ENCODE data around the gene TSHZ2.
A peak's percentile ranks its signal among the peaks of the same experiment; 100 is the strongest.

Gene TSHZ2

GRCh38 chr20:53133125-53133524, 161.0 kb downstream of the TSHZ2 start:
- no peak for DNase-seq (ENCODE audit: low read depth)

- DNase-seq (ENCODE audit: low read depth), result no peak
Measured at GRCh38 chr20:53133628-53134027, 161.5 kb downstream of the TSHZ2 start.

- no peak for DNase-seq (ENCODE audit: low read depth)
Measured at GRCh38 chr20:53136473-53136872, 164.3 kb downstream of the TSHZ2 start.

GRCh38 chr20:53138454-53139262, 166.5 kb downstream of the TSHZ2 start:
- DNase-seq (ENCODE audit: low read depth), result no peak

GRCh38 chr20:53141201-53142050, 169.3 kb downstream of the TSHZ2 start:
- no peak for DNase-seq (ENCODE audit: low read depth)

GRCh38 chr20:53142225-53143127, 170.3 kb downstream of the TSHZ2 start:
- DNase-seq (ENCODE audit: low read depth), result no peak

GRCh38 chr20:53146201-53146891, 174.2 kb downstream of the TSHZ2 start:
- no peak for DNase-seq (ENCODE audit: low read depth)

- DNase-seq (ENCODE audit: low read depth), result no peak
Measured at GRCh38 chr20:53148771-53149147, 176.6 kb downstream of the TSHZ2 start.

- DNase-seq (ENCODE audit: low read depth), result no peak
Measured at GRCh38 chr20:53149148-53149889, 177.2 kb downstream of the TSHZ2 start.

GRCh38 chr20:53149890-53150205, 177.7 kb downstream of the TSHZ2 start:
- DNase-seq (ENCODE audit: low read depth), result no peak

- no peak for DNase-seq (ENCODE audit: low read depth)
Measured at GRCh38 chr20:53150532-53150931, 178.4 kb downstream of the TSHZ2 start.

GRCh38 chr20:53152228-53152627, 180.1 kb downstream of the TSHZ2 start:
- no peak for DNase-seq (ENCODE audit: low read depth)

- DNase-seq (ENCODE audit: low read depth), result no peak
Measured at GRCh38 chr20:53154540-53154939, 182.4 kb downstream of the TSHZ2 start.

- DNase-seq (ENCODE audit: low read depth), result peak; percentile 16
Measured at GRCh38 chr20:53157443-53158408, 185.6 kb downstream of the TSHZ2 start.

- no peak for DNase-seq (ENCODE audit: low read depth)
Measured at GRCh38 chr20:53159160-53159559, 187.0 kb downstream of the TSHZ2 start.

- no peak for DNase-seq (ENCODE audit: low read depth)
Measured at GRCh38 chr20:53161073-53161472, 188.9 kb downstream of the TSHZ2 start.

- no peak for DNase-seq (ENCODE audit: low read depth)
Measured at GRCh38 chr20:53161473-53161872, 189.3 kb downstream of the TSHZ2 start.

- DNase-seq (ENCODE audit: low read depth), result peak; percentile 14
Measured at GRCh38 chr20:53162251-53162835, 190.2 kb downstream of the TSHZ2 start.

- no peak for DNase-seq (ENCODE audit: low read depth)
Measured at GRCh38 chr20:53163486-53163885, 191.3 kb downstream of the TSHZ2 start.

Data from GM04504 (cell line).